ENCODE results near the gene METTL4. TPM values are rescaled to one million over a fixed set of nuclear protein-coding genes. Genes with fewer than 3 reads are reported as not detected.

Gene METTL4
- total and polyA plus RNA-seq, 2 of the 8 experiments (the other 6 are each of a cell fraction or from before 2014, with no cell fraction given): 8.5 to 11.5 TPM

DNA sequence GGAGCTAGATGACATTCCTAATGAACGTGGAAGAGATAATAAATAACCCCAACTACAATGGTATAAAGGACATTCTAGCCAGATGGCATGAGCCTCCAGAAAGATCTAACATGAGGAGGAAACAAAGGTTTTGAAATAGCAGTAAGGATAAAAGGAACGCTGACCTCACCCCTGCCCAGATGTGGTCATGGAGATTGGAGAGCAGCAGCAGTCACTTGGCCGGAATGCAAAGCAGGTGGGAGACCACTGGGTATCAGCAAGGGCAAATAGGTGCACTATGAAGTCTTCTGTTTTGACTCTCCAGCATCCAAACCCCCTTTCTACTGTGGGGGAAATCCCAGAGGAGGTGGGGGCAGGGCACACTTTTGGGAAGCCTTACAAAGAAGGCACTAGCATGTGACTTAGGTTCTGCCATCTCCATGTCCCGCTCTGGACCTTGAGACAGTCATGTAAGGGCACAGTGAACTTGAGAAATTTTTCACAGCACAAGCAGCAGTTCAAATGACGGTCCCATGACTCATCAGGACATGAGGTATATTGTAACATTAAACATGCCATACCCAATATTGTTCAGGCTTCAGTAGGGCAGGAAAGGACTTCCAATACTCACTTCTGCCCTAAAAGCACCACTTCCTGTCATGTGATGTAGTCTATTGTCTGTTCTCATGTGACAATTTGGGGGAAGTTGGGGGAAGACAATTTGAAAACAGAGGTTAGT, 55.2 kb downstream of the METTL4 start:
- Histone ChIP-seq H3K18ac (ENCODE audit: extremely low read depth, low read length) (no peak overlapping the region), H3K23me2 (ENCODE audit: low read depth, low read length) (no peaks in the 10 kb centered on the region), H3K23ac (ENCODE audit: insufficient read length) (no peak overlapping the region), H3K79me2 (ENCODE audit: control insufficient read depth in 1 of 2, insufficient read depth in 2 of 2, low read length in 2 of 2) (no peaks in the 10 kb centered on the region), H2BK12ac (ENCODE audit: low read depth, low read length) (no peak overlapping the region), H3K27me3 (replicated peaks in 1 of 4; ENCODE audit: control insufficient read depth in 3 of 4, extremely low read depth in 1 of 4, insufficient read depth in 3 of 4, low read length in 3 of 4) (no peaks in the 10 kb centered on the region), H2BK15ac (ENCODE audit: low read length) (no peak overlapping the region), H3K14ac (ENCODE audit: insufficient read length) (no peak overlapping the region), H2AK5ac (ENCODE audit: low read depth, low read length) (no peak overlapping the region), H3K4me2 (ENCODE audit: insufficient read depth in 1 of 2, low read depth in 2 of 2, low read length in 2 of 2) (no peak overlapping the region), H4K20me1 (replicated peaks in 1 of 2; ENCODE audit: control insufficient read depth in 1 of 2, insufficient read depth in 2 of 2, low read length in 2 of 2) (no peaks in the 10 kb centered on the region), H2AFZ (ENCODE audit: low read length) (no peak overlapping the region; the same call in 1 of the 2 replicates), H3K56ac (replicated peaks; ENCODE audit: insufficient read length, low read depth, low read length) (no peak overlapping the region), H3K9ac (replicated peaks in 1 of 4; ENCODE audit: extremely low read depth in 1 of 4, low read depth in 3 of 4, low read length in 3 of 4) (no peak overlapping the region), H3K79me1 (ENCODE audit: low read depth, low read length) (no peaks in the 10 kb centered on the region), H4K91ac (replicated peaks; ENCODE audit: insufficient read length, low read length) (no peak overlapping the region), H2BK20ac (ENCODE audit: low read length) (no peak overlapping the region), H3K9me3 (ENCODE audit: insufficient read depth in 2 of 2, low read depth in 1 of 2, low read length in 1 of 2) (no peaks in the 10 kb centered on the region), H4K5ac (ENCODE audit: insufficient read length, low read depth, low read length) (no peak overlapping the region), H2BK5ac (ENCODE audit: low read depth, low read length) (no peak overlapping the region), H3K27ac (ENCODE audit: low read depth, low read length) (no peak overlapping the region), H3K4ac (replicated peaks; ENCODE audit: insufficient read length, low read depth, low read length) (no peak overlapping the region), H3K36me3 (ENCODE audit: control insufficient read depth in 2 of 4, insufficient read depth in 4 of 4, low read length in 3 of 4) (no peaks in the 10 kb centered on the region), H4K8ac (ENCODE audit: extremely low read depth, insufficient read depth, low read length) (no peak overlapping the region), H2BK120ac (replicated peaks; ENCODE audit: low read depth, low read length) (no peak overlapping the region), H3K4me3 (ENCODE audit: extremely low read depth in 1 of 4, insufficient read depth in 2 of 4, low read depth in 3 of 4, low read length in 4 of 4) (no peak overlapping the region), H3K4me1 (replicated peaks in 1 of 4; ENCODE audit: control insufficient read depth in 3 of 4, insufficient read depth in 4 of 4, low read length in 3 of 4) (no peaks in the 10 kb centered on the region)
- WGBS, 2 experiments (ENCODE audit: extremely low coverage in 1 of 2, insufficient coverage in 1 of 2, insufficient read length in 1 of 2, insufficient replicate concordance in 2 of 2, low coverage in 1 of 2, low lambda C conversion rate in 2 of 2, missing lambda C conversion rate in 1 of 2): 93% methylated on average over 5 of the region's 5 CpGs; no CpG with 5 or more reads in 1 of the 2 experiments
- POLR2A ChIA-PET (ENCODE audit: partially characterized antibody): no interaction called here
- FAIRE-seq (no peak), DNase-seq (ENCODE audit: low read depth in 1 of 2, low spot score in 2 of 2) (no peak)
- CTCF ChIA-PET (ENCODE audit: partially characterized antibody): interaction anchor here (0.7 kb wide), 1 partner anchor 120 kb away, joined by 3 read pairs; no protein-coding TSS in a partner anchor
- no peak for TF ChIP-seq ATF3 (IDR thresholded peaks at IDR 0.05; ENCODE audit: insufficient read depth, low read depth, low read length)
- no peak for TF ChIP-seq ZNF274 (IDR thresholded peaks at IDR 0.05; ENCODE audit: borderline replicate concordance, extremely low read depth, low read length)
- no peak for TF ChIP-seq SP2 (IDR thresholded peaks at IDR 0.05; ENCODE audit: low read length)
- TF ChIP-seq BRCA1 (IDR thresholded peaks at IDR 0.05; ENCODE audit: low read depth, low read length): no peak

Measured in H1 (cell line).